GM19328 (cell line): ENCODE data around the gene DNALI1.
"Not testable (repeated sequence)": the region's sequence is repeated elsewhere in the genome, so short reads cannot be mapped to it uniquely, and the experiment has no call there.

ENCODE experiments used
- ATAC-seq: cut with Tn5 transposase; IDR thresholded peaks from one replicate; pipeline ENCODE4 v1.9.1; 2021; ENCODE audit warnings: mild to moderate bottlenecking, moderate library complexity; ENCODE audit not compliant: unreplicated experiment

Gene DNALI1

GRCh38 chr1:37556712-37557196 lies at the start of gene DNALI1:
TSS of gene DNALI1 (plus strand) at chr1:37556940. CDS start at chr1:37556995, 55 bp downstream.
- no peak for ATAC-seq

DNA sequence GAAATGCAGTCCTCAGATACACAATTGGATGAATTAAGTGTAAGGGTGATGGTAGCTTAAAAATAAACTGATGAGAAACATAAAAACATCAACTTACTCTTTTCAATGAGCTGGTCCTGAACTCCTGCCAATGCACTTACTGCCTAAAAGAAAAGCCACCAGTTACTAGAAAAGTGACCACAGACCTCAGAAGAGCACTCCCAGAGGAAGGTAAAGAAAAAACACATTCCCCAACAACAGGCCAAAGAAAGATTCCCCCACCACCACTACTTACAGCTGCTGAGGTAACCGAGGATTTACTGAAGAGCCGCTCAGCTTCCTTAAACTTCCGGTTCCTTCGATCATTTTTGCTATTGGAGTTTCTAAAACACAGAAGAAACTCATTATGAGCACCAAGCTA lies 47.6 kb upstream of the DNALI1 start:
- ATAC-seq, result no peak

GRCh38 chr1:37513795-37514349 lies 42.9 kb upstream of the DNALI1 start:
- peak; percentile 19 for ATAC-seq

DNA sequence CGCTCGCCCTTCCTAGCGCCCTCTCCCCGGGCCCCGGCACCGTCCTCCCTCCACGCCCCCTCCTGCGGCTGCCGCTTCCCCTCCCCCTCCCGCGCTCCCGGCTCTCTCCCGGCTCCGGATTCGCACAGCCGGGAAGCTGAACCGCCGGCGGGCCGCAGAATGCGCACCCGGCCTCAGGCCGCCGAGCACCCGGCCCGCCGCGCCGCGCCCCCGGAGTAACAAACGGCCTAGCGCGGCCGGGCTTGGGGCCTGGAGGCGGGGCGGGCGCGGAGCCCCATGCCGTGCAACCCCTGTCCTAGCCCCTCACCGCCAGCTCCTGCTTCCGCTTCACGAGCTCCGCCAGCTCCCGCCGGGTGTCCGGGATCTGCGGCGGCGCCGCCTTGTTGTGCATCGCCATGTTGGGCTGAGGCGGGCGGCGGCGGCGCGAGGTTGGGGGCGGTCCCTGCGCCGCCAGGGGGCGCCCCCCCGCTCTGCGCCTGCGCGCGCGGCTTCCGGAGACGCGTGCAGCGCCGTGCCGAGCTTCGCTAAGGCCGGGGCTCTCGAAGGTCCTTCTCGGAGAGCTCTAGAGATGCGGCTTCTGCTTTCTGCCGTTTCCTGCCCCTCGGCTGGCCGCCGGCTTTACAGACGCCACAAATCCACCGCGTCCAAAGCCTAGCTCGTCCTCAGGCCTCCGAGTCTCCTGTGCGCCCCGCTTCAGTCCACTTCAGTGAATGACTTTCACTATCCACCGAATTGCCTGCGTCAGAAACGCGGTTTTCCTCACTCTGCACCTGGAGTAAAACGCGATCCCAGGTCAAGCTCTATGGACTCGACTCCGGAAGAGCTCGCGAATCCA lies 42.2 kb upstream of the DNALI1 start, which contains the start of gene MEAF6:
MEAF6 (minus strand) TSS at position 417 of the 835 bp plus-strand sequence; CDS start at position 397, 20 bp downstream.
- ATAC-seq, result peak; percentile 87

DNA sequence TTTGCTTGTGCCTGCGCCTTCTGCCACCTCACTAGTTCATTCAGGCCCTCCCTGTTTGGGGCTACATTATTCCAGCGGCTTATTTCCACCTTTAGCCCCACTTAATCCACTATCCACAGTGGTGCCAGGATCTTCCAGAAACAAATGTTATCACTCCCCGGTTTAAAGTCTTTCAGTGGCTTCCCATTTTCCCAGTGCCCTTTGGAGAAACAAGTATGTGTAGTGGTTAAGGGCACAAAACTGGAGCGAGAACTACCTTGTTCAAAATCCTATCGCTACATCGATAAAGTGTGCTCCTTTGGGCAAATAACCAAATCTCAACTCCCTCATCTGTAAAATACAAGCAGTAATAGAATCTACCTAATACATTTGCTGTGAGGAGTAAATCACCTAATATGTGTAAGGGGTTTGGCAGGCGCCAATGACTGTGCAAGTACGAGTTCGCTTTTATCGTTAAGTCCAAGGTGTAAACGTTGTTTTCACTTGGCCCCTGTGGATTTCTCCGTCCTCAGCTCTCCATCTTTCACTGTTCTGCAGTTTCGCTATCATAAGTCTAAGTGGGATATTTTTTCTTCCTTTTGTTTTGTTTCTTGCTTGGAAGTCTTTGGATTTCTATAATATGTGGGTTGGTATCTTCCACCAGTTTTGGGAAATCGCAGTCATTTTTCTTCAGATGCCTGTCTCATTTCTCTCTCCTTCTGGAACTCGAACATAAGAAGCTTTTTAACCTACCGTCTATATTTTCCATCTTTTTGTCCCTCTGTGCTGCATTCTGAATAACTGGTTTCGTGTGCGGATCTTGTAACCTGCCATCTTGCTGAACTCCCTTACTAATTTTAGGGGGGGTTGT lies 41.3 kb upstream of the DNALI1 start:
- no peak for ATAC-seq

- no peak for ATAC-seq
These were observed 39.2 kb upstream of the DNALI1 start for GRCh38 chr1:37517569-37517968.

GRCh38 chr1:37518241-37518640 lies 38.5 kb upstream of the DNALI1 start:
- ATAC-seq, result not testable (repeated sequence)

GRCh38 chr1:37518929-37519328 lies 37.8 kb upstream of the DNALI1 start:
- not testable (repeated sequence) for ATAC-seq

DNA sequence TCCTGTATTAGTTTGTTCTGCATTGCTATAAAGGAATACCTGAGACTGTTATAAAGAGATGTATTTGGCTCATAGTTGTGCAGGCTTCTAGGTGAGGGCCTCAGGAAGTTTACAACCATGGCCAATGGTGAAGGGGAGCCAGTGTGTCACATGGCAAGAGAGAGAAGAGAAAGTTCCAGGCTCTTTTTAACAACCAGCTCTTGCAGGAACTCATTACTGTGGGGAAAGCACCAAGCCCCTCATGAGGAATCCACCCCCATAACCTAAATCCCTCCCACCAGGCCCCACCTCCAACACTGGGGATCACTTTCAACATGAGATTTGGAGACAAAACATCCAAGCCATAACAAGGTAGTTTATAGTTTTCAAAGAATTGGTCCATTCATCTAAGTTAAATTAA lies 37.1 kb upstream of the DNALI1 start:
- no peak for ATAC-seq

DNA sequence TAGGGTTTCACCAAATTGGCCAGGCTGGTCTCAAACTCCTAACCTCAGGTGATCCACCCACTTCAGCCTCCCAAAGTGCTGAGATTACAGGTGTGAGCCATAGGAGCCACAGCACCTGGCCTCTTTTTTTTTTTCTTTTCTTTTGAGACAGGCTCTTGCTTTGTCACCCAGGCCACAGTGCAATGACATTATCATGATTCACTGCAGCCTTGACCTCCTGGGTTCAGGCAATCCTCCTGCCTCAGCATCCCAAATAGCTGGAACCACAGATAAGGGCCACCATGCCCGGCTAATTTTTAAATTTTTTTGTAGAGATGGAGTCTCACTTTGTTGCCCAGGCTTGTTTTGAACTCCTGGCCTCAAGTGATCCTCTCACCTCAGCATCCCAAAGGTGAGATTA lies 26.9 kb upstream of the DNALI1 start:
- not testable (repeated sequence) for ATAC-seq

GRCh38 chr1:37532418-37533156 lies 24.2 kb upstream of the DNALI1 start:
- ATAC-seq, result not testable (repeated sequence)

GRCh38 chr1:37533317-37534093 lies 23.2 kb upstream of the DNALI1 start:
- no peak for ATAC-seq

GRCh38 chr1:37537378-37537777 lies 19.4 kb upstream of the DNALI1 start:
- ATAC-seq, result no peak

DNA sequence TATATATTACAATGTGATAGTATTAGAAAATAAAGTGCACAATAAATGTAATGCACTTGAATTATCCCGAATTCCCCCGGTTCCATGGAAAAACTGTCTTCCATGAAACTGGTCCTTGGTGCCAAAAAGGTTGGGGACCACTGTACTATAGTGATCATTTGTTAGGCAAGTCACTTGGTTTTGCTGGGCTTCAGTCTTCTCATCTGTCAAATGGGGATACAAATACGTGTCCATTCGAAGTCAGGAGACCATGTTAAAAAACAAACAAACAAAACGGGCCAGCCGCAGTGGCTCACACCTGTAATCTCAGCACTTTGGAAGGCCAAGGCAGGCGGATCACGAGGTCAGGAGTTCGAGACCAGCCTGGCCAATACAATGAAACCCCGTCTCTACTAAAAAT lies 17.6 kb upstream of the DNALI1 start:
- not testable (repeated sequence) for ATAC-seq

GRCh38 chr1:37540036-37540785 lies 16.5 kb upstream of the DNALI1 start:
- no peak for ATAC-seq

- no peak for ATAC-seq
These were observed 12.2 kb upstream of the DNALI1 start for GRCh38 chr1:37544530-37544929.

- no peak for ATAC-seq
These were observed 11.7 kb upstream of the DNALI1 start for GRCh38 chr1:37545019-37545418.

- no peak for ATAC-seq
These were observed 7.4 kb upstream of the DNALI1 start for GRCh38 chr1:37549341-37549740.

DNA sequence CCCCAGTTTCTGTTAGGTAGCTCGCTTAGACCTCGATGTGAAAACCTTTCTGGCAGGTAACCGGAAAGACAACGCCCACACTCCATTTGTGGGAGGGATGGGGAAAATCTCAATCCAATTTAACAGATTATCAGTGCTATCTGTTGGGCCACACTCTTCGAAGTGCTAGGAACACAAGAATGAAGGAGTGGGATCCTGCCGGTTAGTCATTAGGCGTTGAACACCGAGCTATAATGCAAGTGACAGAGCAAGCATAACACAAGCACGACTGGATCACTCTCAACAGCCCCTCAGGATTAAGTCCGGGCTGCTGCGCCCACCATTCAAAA lies 3.2 kb upstream of the DNALI1 start:
- no peak for ATAC-seq
